CD4-positive, alpha-beta T cell treated with Interleukin-17A for 1 hour (primary cell): ENCODE measurements around the gene SESN2.
A peak's percentile ranks its signal among the peaks of the same experiment; 100 is the strongest.

Source experiments
- DNase-seq: peaks from one replicate; pipeline ENCODE4 v3.0.0-alpha.2; 2020

Gene SESN2, protein sequence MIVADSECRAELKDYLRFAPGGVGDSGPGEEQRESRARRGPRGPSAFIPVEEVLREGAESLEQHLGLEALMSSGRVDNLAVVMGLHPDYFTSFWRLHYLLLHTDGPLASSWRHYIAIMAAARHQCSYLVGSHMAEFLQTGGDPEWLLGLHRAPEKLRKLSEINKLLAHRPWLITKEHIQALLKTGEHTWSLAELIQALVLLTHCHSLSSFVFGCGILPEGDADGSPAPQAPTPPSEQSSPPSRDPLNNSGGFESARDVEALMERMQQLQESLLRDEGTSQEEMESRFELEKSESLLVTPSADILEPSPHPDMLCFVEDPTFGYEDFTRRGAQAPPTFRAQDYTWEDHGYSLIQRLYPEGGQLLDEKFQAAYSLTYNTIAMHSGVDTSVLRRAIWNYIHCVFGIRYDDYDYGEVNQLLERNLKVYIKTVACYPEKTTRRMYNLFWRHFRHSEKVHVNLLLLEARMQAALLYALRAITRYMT

DNA sequence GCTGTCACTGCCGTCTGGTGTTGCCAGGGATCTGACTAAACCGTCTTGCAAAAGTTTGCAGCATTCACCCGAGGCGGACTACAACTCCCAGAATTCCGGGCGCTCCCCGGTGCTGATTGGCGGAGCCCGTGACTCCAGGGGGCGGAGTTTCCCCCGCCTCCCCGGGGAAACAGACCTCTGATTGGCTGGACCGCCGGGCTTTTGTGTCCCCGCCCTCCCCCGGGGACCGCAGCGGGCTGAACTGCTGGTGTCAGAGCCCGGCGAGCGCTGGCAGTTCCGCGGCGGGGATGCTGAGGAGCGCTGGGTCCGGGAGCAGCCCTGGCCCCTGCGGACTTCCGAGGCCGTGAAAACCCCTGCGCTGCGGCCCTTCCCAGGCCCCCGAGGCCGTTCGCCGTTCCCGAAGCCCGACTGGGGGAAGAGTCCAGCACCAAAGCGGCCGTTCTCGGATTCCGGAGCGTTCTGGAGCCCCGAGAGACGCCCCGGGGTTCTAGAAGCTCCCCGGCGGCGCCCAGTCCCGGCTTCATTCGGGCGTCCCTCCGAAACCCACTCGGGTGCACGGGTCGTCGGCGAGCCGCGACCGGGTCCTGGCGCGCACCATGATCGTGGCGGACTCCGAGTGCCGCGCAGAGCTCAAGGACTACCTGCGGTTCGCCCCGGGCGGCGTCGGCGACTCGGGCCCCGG is at the start of gene SESN2:
SESN2 (plus strand) TSS at position 267 of the 682 bp plus-strand sequence; CDS start at position 597, 330 bp downstream.
- peak; percentile 99 for DNase-seq

DNA sequence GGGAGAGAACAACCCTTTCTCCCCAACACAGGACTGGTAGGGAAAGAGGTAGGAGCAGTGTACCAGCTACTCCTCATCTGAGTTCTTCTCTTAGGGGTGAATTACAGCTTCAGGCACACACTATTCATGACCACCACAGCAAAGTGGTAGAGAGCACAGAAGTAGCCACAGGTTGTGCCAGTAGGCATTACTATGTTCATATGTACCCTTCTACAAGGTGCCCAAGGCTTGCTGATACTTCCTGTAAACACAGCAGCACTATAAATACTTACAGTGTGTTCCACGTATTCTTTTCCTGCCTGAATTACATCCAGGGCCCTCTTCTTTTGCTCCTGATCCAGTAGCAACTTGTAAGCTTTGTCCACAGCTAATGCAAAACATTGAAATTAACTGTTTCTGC is 49.6 kb upstream of the SESN2 start:
- no peak for DNase-seq

DNA sequence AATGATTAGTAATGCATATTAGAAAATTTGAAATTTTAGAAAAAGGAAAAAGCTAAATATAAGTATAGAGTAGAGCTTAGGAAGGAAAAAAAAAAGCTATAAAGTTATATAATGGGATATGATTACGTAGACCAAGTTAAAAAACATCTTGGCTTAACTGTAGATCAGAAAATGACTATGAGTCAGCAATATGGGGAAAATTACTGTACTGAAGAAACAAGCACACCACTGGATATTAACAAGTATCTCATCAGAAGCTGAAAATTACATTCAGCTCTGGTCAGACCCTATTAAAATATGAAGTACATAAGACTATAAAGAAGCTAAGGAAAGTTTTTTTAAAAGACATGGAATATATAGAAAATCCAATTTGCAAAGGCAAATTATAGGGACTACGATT is 46.0 kb upstream of the SESN2 start:
- no peak for DNase-seq

DNA sequence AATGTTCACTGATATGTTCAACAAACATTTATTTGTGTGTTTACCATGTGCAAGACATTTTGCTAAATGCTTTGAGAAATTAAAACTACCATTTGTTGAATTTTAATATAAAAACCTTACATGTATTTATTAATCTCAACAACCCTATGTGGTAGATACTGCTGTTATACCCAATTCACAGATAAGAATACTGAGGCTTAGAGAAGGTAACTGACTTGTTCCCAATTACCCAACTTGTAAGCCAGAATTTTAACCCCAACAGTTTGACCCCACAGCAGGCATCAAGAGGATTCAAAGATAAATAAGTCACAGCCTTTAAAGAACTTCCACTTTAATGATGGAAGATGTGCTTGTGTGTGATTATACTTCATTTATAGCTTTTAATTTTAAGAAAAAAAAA is 30.2 kb upstream of the SESN2 start:
- no peak for DNase-seq

DNA sequence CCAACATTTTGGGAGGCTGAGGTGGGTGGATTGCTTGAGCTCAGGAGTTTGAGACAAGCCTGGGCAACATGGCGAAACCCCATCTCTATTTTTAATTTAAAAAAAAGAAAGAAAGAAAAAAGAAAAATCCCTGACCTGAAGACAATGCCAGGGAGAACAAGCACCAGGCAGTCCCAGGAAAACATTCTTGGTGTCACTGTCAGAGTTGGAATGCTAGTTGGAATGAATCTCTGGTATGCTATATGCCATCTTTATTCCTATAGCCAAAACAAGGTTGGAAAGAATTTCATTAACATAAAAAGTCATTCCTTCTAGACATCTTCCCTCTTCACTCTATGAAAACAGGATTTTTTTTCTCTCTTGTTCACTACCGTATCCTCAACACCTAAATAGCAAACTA is 29.3 kb upstream of the SESN2 start:
- DNase-seq = no peak

DNA sequence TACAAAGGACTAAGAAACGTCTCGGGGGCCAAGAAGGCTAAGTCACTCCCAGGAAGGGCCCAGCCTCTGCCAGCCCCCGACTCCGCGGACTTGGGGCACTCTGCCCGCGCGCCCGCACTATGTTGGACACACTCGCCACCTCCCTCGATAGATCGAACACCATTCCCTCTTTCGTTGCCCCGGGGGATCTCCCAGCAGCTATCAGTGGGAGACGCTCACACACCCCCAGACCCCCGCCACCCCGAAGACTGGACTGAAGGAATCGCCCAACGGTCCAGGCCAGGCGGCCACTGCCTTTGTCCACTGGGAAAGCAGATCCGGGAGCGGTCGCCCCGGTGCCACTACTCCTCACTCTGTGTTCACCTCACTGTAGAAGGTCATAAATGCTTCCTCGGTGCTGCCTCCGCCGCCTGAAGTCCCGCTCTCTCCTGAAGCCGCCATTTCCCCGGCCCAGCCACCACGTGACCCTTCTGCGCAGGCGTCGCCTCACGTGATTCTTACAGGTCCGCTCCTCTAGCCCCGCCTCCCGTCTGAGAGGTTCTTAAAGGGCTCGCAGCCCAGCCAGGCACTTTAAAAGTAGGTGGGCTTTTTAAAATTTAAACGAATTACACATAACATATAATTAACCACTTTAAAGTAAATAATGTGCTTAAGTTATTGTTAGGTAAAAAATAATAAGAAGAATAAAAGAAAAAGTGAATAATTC is 26.6 kb upstream of the SESN2 start, which contains the start of gene DNAJC8:
DNAJC8 (minus strand) TSS at position 472 of the 706 bp plus-strand sequence; CDS start at position 441, 31 bp downstream.
- DNase-seq = peak; percentile 94

DNA sequence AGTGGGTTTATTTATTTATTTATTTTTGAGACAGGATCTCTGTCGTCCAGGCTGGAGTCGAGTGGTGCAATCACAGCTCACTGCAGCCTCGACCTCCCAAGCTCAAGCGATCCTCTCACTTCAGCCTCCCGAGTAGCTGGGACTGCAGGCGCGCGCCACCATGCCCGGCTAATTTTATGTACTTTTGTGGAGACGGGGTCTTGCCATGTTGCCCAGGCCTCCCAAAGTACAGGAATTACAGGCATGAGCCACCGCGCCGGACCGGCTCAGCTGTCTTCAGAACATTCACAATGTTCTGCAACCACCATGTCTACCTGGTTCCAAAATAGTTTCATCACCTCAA is 26.1 kb upstream of the SESN2 start:
- no peak for DNase-seq

DNA sequence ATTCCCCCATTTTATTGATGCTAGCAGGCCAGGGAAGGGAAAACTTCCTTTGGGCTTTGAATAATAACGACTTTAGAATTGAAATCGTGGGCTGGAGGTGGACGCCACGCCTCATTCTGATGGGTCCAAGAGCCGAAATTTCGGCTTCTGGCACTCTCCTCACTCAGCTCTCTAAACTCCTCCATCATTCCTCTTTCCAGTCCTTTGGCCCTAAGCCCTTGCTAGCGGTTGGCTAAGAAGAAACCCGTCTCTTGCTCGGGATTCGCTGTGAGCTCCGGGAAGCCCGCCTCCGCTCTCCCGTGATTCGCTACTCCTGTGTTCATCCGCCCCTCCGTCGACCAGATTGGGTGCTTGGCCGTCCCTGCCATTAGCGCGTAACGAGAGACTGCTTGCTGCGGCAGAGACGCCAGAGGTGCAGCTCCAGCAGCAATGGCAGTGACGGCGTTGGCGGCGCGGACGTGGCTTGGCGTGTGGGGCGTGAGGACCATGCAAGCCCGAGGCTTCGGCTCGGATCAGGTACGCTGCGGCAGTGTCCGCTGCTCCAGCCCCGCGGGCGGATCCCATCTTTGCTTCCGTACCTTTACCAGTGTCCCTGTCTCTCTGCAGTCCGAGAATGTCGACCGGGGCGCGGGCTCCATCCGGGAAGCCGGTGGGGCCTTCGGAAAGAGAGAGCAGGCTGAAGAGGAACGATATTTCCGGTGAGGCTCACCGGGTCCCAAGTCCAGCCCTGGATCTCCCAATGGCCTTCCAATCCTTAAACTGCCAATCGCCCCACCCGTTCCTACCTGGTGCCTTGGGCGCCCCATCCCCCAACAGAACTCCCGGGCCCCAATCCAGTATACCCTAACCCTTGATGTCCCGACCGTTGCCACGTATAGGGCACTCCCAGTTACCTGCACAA is 23.3 kb upstream of the SESN2 start, which contains the start of gene ATP5IF1:
ATP5IF1 (plus strand) TSS at position 370 of the 901 bp plus-strand sequence; CDS start at position 430, 60 bp downstream.
- DNase-seq = peak; percentile 97

DNA sequence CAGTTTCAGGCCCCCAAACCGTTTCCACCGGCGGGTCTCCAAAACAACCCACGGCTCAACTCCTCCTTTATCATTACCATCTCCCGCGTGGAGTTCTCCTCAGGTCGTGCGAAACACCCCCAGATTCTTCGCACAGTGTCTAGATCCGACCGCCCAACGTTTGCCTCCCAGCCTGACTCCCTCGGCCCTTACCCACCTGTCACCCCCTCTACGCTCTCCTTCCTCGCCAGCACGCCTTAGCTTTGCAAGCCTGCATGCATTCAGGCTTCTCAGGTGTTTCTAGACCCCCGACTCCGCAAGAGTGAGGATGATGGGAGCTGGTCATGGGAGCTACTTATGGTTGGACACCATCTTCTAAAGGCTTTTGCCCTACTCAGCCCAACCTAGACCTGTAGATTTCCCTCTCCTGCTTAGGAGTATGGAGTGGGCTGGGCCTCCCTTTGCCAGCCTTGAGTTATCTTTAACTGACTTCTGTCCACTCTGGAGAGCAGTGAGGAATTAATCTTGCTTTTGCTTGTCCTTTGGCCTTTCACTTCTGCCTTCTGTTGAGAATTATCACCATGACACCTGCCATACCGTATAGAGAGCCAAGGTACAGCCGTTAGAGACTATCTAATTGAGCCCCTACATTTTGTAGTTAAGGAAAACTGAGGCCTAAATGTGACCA is 22.5 kb upstream of the SESN2 start:
- no peak for DNase-seq

DNA sequence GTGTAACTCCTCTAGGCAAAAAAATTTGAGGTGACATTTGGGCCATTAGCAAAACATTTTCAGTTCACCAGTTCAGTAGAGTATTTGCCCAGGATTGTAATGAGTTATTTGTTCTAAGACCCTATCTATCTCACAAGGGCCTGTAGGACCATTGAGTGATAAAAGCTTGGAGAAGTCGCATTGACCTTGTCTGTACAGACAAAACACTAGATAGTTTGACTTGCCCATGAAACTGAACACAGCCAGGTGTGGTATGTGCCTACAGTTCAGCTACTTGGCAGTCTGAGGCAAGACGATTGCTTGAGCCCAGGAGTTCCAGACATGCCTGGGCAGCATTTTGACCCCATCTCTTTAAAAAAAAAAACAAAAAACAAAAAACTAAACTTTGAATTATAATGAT is 20.3 kb upstream of the SESN2 start:
- no peak for DNase-seq

DNA sequence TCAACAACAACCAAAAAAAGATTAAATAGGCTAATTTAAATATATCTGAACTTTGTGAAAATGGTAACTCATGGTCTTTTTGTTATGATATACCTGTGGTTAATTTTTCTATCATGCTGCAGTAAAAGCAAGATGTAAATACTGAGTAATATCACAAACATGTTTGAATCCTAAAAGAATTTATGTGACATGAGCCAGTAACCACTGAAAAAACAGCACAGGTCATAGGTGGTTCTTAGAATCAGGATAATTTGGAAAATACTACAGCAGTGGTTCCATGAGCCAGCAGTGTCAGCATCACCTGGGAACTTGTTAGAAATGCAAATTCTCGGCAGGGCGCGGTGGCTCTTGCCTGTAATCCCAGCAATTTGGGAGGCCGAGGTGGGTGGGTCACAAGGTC is 19.3 kb upstream of the SESN2 start:
- DNase-seq = no peak

DNA sequence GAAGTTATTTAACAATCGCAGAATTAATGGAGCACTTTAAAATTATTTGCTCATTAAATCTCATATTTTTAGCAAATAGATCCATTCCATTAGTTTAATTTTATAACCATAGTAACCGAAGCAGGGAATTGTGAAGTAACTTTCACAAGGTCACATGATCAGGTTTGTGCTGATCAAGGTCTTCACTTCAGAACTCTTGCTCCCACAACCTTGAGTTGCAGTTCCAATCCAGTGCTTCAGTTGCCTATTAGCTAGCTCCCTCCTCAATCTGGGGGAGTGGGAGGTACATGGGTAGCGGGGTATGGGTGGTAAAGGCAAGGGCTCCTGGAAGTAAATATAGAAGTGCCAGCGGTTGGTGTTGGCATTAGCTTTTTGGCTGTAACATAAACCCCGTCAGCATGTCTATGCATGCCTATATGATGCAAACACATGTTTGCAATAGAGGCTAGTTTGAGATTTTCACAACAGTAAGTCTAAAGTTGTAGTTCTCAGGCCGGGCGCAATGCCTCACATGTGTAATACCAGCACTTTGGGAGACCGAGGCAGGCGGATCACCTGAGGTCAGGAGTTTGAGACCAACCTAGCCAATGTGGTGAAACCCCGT is 17.6 kb upstream of the SESN2 start:
- DNase-seq = no peak

DNA sequence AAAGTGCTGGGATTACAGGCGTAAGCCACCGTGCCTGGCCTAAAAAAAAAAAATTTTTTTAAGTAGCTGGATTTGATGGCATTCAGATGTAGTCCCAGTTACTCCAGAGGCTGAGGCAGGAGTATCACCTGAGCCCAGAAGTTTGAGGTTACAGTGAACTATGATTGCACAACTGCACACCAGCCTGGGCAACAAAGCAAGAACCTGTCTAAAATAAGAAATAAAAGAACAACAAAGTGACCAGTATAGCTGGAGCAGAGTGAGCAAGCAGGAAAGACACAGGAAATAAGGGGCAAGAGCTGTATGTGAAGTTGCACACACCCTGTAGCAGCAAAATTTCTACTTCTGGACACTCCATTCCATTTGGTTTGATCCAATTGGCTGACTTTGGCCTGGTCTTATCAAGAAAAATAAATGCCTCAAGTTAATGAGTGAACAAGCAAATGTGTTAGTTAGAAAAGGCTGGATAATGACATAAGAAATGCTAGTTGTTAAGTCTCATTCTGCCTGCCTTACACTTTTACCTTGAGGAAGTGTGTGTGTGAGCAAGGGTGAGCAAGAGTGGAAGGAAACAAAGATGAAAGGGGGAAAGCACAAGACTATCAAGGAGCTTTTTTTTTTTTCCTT is 15.5 kb upstream of the SESN2 start:
- peak; percentile 52 for DNase-seq

DNA sequence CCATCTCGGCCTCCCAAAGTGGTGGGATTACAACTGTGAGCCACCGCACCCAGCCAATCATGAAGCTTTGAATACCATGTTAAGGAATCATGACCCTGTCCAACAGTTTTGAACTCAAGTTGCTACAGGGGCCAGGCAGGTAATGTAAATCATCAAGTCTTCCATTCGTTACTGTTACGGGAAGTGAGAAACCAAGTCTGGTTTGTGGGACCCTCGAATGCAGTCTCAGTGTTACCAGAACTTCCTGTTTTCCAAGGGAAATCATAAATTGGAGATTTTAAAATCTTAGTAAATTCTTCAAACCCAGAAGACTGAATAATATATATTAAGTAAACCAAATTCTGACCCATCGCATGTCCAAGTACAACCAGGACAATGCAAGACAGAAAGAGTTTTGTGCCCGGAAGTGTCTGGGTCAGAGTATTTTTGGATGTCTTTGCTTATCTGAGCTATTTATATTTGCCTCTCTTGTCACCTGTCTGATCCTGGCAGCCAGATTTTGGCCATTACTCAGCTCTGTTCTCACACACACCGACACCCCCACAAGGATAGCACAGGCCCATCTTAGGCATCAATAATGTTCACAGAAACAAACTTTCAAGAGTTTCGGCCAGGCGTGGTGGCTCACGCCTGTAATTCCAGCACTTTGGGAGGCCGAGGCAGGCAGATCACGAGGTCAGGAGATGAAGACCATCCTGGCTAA is 14.6 kb upstream of the SESN2 start:
- DNase-seq = no peak

DNA sequence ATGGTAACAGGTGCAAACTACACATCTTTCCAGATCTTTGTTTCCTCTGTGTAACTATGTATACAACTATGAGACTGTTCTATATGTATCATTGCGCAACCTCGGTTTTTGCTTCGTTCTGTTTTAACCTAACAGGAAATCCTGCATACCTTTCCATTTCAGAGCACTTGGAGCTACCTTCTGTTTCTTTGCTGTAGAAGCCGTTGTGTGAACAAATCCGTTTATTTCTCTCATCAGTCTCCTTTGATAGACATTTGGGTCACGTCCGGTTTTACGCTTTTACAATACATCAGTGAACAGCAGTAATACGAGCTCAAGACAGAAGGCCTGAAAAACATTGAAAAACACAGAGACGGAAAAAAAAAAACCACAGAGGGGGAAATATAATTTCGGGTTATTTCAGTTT is 12.9 kb upstream of the SESN2 start:
- peak; percentile 90 for DNase-seq

DNA sequence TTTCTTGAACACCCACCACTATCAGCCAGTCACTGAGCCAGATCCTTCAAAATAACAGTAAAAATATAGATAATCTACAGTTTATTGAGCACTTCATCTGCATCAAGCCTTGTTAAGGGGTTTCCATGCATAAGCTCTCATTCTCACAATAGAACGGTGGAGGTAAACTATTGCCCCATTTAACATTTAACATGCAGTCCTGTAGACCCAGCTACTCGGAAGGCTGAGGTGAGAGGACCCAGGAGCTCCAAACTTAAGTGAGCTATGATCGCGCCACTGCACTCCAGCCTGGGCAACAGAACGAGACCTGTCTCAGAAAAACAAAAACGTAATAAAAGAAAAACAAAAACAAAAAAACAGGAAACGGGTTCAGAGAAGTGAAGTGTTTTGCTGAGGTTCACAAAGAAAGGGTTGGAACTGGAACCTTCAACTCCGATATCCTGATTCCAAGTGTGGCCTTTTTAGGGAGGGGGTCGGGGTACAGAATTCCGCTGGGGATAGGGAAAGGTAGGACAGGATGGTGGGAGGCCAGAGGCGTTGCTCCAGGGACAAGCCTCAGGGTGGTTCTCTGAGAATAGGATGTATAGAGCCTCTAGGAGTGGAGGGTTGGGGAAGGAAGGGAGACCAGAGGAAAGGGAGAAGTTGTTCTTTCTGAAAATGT is 11.6 kb upstream of the SESN2 start:
- DNase-seq = no peak

DNA sequence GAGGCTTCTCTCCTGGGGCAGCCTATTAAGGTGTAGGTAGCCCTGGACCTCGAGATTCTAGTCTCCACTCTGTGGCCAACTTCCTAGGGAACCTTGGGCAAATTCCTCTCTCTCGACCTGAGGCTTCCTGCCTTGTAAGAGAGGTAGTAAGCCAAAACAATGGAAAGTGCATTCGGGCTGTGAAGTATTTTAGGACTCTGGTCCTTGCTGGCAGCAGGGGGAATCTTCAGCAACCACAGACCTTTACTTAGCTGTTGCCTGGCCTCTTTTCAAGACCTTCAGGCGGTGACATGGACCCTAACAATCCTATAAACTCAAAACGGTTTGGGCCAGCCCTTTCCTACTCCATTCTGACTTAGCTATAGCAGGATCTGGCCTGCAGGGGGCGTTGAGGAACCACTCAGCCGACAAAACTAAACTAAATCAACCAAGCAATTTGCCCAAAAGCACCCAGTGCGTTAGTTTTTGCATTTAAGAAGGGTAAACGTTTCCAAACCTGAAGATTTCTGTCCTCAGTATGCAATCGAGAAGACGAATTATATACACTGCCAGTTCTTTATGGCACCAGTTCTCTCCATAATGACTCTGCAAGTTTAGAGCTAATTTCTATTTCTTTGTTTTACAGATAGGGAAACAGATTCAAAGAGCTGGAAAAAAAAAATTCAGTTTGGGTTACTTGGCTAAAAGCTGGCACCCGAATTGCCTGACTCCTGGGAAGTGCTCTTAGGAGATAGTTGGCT is 10.9 kb upstream of the SESN2 start:
- peak; percentile 88 for DNase-seq

DNA sequence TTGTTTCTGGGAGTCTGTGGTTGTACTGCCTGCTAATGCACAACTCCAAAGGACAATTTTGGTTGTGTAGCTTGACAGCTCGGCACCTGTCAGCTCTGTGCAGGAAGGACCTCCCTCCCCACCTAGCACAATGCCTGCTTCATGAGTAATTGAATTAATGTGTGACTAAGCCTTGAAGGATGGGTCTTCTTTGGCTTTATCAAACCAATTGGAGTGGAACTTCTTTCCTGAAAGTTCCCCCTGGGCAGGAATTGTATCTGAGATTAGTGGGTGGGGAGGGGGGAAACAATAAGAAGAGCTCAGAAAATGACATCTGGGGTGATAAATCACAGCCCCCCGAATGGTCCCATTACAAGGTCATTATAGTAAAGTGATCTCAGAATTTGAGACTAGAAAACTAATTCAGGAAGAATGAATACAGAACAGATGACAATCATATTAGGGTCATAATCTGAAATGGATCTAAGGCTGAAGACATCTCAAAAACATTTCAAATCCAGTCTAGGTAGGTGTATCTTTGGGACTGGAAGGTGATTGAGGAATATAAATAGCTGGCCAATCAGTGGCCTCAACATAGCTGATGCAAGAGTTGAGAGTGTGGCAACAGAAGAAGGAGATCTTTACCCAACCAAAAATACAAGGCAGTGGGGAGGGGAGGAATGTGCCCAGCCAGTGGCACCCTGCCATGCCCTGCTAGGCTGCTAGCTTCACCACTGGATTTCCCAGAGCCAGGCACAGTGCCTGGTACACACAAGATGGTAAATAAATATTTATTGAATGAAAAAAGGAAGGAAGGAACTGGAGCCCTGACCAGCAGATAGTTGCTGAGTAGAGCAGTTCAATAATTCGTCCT is 10.1 kb upstream of the SESN2 start:
- DNase-seq = peak; percentile 31
